Fibroblast of peridontal ligament (primary cell): ENCODE measurements around the gene CLOCK.
A peak's percentile ranks its signal among the peaks of the same experiment; 100 is the strongest.

Experiments used
- DNase-seq: peaks from one replicate; pipeline ENCODE4 v3.0.0-alpha.2; 2010; ENCODE audit errors: extremely low read depth

The CLOCK gene

GRCh38 chr4:55381502-55381901, 165.2 kb downstream of the CLOCK start:
- no peak for DNase-seq

DNA sequence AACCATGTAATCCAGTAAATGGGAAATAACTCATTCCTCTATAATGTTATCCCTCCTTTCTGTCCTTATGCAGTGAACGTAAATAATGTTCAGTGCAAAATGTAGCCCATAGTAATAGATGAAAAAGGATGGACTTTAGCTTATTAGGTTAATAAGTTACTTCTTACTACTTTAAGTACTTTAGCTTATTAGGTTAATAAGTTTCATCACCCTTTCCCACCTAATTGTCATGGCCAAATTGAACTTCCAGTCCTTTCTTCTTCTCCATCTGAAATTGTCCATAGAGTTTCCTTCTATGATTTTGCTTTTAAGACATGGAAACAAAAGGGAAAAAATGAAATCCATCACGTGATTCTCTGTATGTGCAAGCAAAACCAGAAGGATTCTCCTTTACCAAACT, 166.1 kb downstream of the CLOCK start:
- no peak for DNase-seq

- DNase-seq: peak; percentile 65
These were observed 167.9 kb downstream of the CLOCK start for GRCh38 chr4:55378617-55379467.
